ENCODE results near the gene RNF168.

DNA sequence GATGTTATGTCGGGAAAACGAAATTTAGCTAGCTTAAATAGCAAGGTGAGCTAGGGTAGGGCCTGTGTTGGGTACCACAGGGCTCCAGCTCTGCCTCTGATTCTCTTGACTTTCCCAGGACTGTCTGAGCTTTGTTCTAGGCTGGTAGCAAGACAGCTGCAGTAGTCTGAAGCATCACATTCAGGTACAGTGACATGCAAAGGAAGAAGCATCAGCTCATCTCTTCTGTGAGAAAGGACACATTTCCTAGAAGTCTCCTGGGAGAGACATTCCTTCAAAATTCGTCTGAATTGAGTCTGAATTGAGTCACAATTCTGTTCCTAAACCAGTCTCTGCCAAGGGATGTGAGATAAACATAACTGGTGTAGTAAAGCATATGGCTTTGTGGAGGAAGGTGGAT lies 62.9 kb downstream of the RNF168 start:
- TF ChIP-seq, protein P1, sequence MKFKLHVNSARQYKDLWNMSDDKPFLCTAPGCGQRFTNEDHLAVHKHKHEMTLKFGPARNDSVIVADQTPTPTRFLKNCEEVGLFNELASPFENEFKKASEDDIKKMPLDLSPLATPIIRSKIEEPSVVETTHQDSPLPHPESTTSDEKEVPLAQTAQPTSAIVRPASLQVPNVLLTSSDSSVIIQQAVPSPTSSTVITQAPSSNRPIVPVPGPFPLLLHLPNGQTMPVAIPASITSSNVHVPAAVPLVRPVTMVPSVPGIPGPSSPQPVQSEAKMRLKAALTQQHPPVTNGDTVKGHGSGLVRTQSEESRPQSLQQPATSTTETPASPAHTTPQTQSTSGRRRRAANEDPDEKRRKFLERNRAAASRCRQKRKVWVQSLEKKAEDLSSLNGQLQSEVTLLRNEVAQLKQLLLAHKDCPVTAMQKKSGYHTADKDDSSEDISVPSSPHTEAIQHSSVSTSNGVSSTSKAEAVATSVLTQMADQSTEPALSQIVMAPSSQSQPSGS (CRISPR knock-in tag; IDR thresholded peaks at IDR 0.05; ENCODE audit: borderline replicate concordance, low read depth) = no peak
- TF ChIP-seq, protein P2, sequence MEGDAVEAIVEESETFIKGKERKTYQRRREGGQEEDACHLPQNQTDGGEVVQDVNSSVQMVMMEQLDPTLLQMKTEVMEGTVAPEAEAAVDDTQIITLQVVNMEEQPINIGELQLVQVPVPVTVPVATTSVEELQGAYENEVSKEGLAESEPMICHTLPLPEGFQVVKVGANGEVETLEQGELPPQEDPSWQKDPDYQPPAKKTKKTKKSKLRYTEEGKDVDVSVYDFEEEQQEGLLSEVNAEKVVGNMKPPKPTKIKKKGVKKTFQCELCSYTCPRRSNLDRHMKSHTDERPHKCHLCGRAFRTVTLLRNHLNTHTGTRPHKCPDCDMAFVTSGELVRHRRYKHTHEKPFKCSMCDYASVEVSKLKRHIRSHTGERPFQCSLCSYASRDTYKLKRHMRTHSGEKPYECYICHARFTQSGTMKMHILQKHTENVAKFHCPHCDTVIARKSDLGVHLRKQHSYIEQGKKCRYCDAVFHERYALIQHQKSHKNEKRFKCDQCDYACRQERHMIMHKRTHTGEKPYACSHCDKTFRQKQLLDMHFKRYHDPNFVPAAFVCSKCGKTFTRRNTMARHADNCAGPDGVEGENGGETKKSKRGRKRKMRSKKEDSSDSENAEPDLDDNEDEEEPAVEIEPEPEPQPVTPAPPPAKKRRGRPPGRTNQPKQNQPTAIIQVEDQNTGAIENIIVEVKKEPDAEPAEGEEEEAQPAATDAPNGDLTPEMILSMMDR (IDR thresholded peaks at IDR 0.05) = no peak
- TF ChIP-seq, protein P3, sequence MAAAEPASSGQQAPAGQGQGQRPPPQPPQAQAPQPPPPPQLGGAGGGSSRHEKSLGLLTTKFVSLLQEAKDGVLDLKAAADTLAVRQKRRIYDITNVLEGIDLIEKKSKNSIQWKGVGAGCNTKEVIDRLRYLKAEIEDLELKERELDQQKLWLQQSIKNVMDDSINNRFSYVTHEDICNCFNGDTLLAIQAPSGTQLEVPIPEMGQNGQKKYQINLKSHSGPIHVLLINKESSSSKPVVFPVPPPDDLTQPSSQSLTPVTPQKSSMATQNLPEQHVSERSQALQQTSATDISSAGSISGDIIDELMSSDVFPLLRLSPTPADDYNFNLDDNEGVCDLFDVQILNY (CRISPR knock-in tag; IDR thresholded peaks at IDR 0.05) = no peak
- TF ChIP-seq, protein P4, sequence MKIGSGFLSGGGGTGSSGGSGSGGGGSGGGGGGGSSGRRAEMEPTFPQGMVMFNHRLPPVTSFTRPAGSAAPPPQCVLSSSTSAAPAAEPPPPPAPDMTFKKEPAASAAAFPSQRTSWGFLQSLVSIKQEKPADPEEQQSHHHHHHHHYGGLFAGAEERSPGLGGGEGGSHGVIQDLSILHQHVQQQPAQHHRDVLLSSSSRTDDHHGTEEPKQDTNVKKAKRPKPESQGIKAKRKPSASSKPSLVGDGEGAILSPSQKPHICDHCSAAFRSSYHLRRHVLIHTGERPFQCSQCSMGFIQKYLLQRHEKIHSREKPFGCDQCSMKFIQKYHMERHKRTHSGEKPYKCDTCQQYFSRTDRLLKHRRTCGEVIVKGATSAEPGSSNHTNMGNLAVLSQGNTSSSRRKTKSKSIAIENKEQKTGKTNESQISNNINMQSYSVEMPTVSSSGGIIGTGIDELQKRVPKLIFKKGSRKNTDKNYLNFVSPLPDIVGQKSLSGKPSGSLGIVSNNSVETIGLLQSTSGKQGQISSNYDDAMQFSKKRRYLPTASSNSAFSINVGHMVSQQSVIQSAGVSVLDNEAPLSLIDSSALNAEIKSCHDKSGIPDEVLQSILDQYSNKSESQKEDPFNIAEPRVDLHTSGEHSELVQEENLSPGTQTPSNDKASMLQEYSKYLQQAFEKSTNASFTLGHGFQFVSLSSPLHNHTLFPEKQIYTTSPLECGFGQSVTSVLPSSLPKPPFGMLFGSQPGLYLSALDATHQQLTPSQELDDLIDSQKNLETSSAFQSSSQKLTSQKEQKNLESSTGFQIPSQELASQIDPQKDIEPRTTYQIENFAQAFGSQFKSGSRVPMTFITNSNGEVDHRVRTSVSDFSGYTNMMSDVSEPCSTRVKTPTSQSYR (CRISPR knock-in tag; IDR thresholded peaks at IDR 0.05) = no peak
